Measurements from ENCODE around the gene OXNAD1.

The OXNAD1 gene

GRCh38 chr3:16247282-16248061 is 17.5 kb upstream of the OXNAD1 start:
- H3K27ac ChIP-seq (ENCODE audit: low read length) = no peak overlapping the region

GRCh38 chr3:16248556-16248955 is 16.5 kb upstream of the OXNAD1 start:
- Histone ChIP-seq H3K27ac (ENCODE audit: low read length) (no peak overlapping the region), H3K4me3 (ENCODE audit: low read length in 2 of 2) (no peak overlapping the region), H3K4me1 (ENCODE audit: control insufficient read depth, insufficient read depth, low read length) (peaks cover 4% of the 10 kb centered on the region), H3K9me3 (ENCODE audit: control insufficient read depth in 2 of 2, low read length in 2 of 2) (no peaks in the 10 kb centered on the region), H3K36me3 (ENCODE audit: control insufficient read depth in 2 of 2, insufficient read depth in 2 of 2, low read length in 2 of 2) (no peaks in the 10 kb centered on the region), H3K9ac (ENCODE audit: low read length in 2 of 2) (no peak overlapping the region), H3K27me3 (ENCODE audit: control insufficient read depth in 1 of 2, insufficient read depth in 2 of 2, low read length in 2 of 2) (no peaks in the 10 kb centered on the region)

More at GRCh38 chr3:16247282-16248061, 17.5 kb upstream of the OXNAD1 start:
- H3K36me3 ChIP-seq (ENCODE audit: control insufficient read depth in 2 of 2, insufficient read depth in 2 of 2, low read length in 2 of 2) = no peaks in the 10 kb centered on the region
- H3K4me1 ChIP-seq (ENCODE audit: control insufficient read depth, insufficient read depth, low read length) = peaks cover 4% of the 10 kb centered on the region
- H3K4me3 ChIP-seq (ENCODE audit: low read length in 2 of 2) = peak overlapping the region in 1 of 2 donors; percentile 3
- no peaks in the 10 kb centered on the region for H3K9me3 ChIP-seq (ENCODE audit: control insufficient read depth in 2 of 2, low read length in 2 of 2)
- no peaks in the 10 kb centered on the region for H3K27me3 ChIP-seq (ENCODE audit: control insufficient read depth in 1 of 2, insufficient read depth in 2 of 2, low read length in 2 of 2)
- H3K9ac ChIP-seq (ENCODE audit: low read length in 2 of 2) = no peak overlapping the region

- no peak overlapping the region for H3K9ac ChIP-seq (ENCODE audit: low read length in 2 of 2)
- H3K36me3 ChIP-seq (ENCODE audit: control insufficient read depth in 2 of 2, insufficient read depth in 2 of 2, low read length in 2 of 2) = no peaks in the 10 kb centered on the region
- H3K27ac ChIP-seq (ENCODE audit: low read length) = no peak overlapping the region
- H3K9me3 ChIP-seq (ENCODE audit: control insufficient read depth in 2 of 2, low read length in 2 of 2) = no peaks in the 10 kb centered on the region
- H3K27me3 ChIP-seq (ENCODE audit: control insufficient read depth in 1 of 2, insufficient read depth in 2 of 2, low read length in 2 of 2) = no peaks in the 10 kb centered on the region
- H3K4me1 ChIP-seq (ENCODE audit: control insufficient read depth, insufficient read depth, low read length) = peaks cover 4% of the 10 kb centered on the region
- H3K4me3 ChIP-seq (ENCODE audit: low read length in 2 of 2) = no peak overlapping the region
These were observed 15.7 kb upstream of the OXNAD1 start for GRCh38 chr3:16249336-16249735.

- Histone ChIP-seq H3K36me3 (ENCODE audit: control insufficient read depth in 2 of 2, insufficient read depth in 2 of 2, low read length in 2 of 2) (no peaks in the 10 kb centered on the region), H3K27ac (ENCODE audit: low read length) (no peak overlapping the region), H3K4me1 (ENCODE audit: control insufficient read depth, insufficient read depth, low read length) (peaks cover 4% of the 10 kb centered on the region), H3K4me3 (ENCODE audit: low read length in 2 of 2) (no peak overlapping the region), H3K9me3 (ENCODE audit: control insufficient read depth in 2 of 2, low read length in 2 of 2) (no peaks in the 10 kb centered on the region), H3K27me3 (ENCODE audit: control insufficient read depth in 1 of 2, insufficient read depth in 2 of 2, low read length in 2 of 2) (no peaks in the 10 kb centered on the region), H3K9ac (ENCODE audit: low read length in 2 of 2) (no peak overlapping the region)
These were observed 15.1 kb upstream of the OXNAD1 start for GRCh38 chr3:16249886-16250285.

- Histone ChIP-seq H3K27me3 (ENCODE audit: control insufficient read depth in 1 of 2, insufficient read depth in 2 of 2, low read length in 2 of 2) (no peaks in the 10 kb centered on the region), H3K27ac (ENCODE audit: low read length) (no peak overlapping the region), H3K36me3 (ENCODE audit: control insufficient read depth in 2 of 2, insufficient read depth in 2 of 2, low read length in 2 of 2) (no peaks in the 10 kb centered on the region), H3K9ac (ENCODE audit: low read length in 2 of 2) (no peak overlapping the region), H3K4me3 (ENCODE audit: low read length in 2 of 2) (no peak overlapping the region), H3K4me1 (ENCODE audit: control insufficient read depth, insufficient read depth, low read length) (peaks cover 4% of the 10 kb centered on the region), H3K9me3 (ENCODE audit: control insufficient read depth in 2 of 2, low read length in 2 of 2) (no peaks in the 10 kb centered on the region)
These were observed 13.5 kb upstream of the OXNAD1 start for GRCh38 chr3:16251316-16252085.

- Histone ChIP-seq H3K4me3 (ENCODE audit: low read length in 2 of 2) (no peak overlapping the region), H3K36me3 (ENCODE audit: control insufficient read depth in 2 of 2, insufficient read depth in 2 of 2, low read length in 2 of 2) (peaks cover 0 to 4% of the 10 kb centered on the region in 2 donors), H3K9ac (ENCODE audit: low read length in 2 of 2) (no peak overlapping the region), H3K9me3 (ENCODE audit: control insufficient read depth in 2 of 2, low read length in 2 of 2) (no peaks in the 10 kb centered on the region), H3K27me3 (ENCODE audit: control insufficient read depth in 1 of 2, insufficient read depth in 2 of 2, low read length in 2 of 2) (no peaks in the 10 kb centered on the region), H3K27ac (ENCODE audit: low read length) (no peak overlapping the region), H3K4me1 (ENCODE audit: control insufficient read depth, insufficient read depth, low read length) (peaks cover under 1% of the 10 kb centered on the region)
These were observed 12.6 kb upstream of the OXNAD1 start for GRCh38 chr3:16252243-16252978.

- H3K9ac ChIP-seq (ENCODE audit: low read length in 2 of 2) = no peak overlapping the region
- peaks cover 0 to 4% of the 10 kb centered on the region in 2 donors for H3K36me3 ChIP-seq (ENCODE audit: control insufficient read depth in 2 of 2, insufficient read depth in 2 of 2, low read length in 2 of 2)
- no peaks in the 10 kb centered on the region for H3K4me1 ChIP-seq (ENCODE audit: control insufficient read depth, insufficient read depth, low read length)
- H3K27ac ChIP-seq (ENCODE audit: low read length) = no peak overlapping the region
- H3K9me3 ChIP-seq (ENCODE audit: control insufficient read depth in 2 of 2, low read length in 2 of 2) = no peaks in the 10 kb centered on the region
- no peaks in the 10 kb centered on the region for H3K27me3 ChIP-seq (ENCODE audit: control insufficient read depth in 1 of 2, insufficient read depth in 2 of 2, low read length in 2 of 2)
- H3K4me3 ChIP-seq (ENCODE audit: low read length in 2 of 2) = no peak overlapping the region
These were observed 12.0 kb upstream of the OXNAD1 start for GRCh38 chr3:16252988-16253387.

- Histone ChIP-seq H3K36me3 (ENCODE audit: control insufficient read depth in 2 of 2, insufficient read depth in 2 of 2, low read length in 2 of 2) (peaks cover 0 to 4% of the 10 kb centered on the region in 2 donors), H3K9ac (ENCODE audit: low read length in 2 of 2) (no peak overlapping the region), H3K9me3 (ENCODE audit: control insufficient read depth in 2 of 2, low read length in 2 of 2) (no peaks in the 10 kb centered on the region), H3K27me3 (ENCODE audit: control insufficient read depth in 1 of 2, insufficient read depth in 2 of 2, low read length in 2 of 2) (no peaks in the 10 kb centered on the region), H3K27ac (ENCODE audit: low read length) (no peak overlapping the region), H3K4me3 (ENCODE audit: low read length in 2 of 2) (no peak overlapping the region), H3K4me1 (ENCODE audit: control insufficient read depth, insufficient read depth, low read length) (no peaks in the 10 kb centered on the region)
These were observed 11.4 kb upstream of the OXNAD1 start for GRCh38 chr3:16253601-16254000.

- no peaks in the 10 kb centered on the region for H3K9me3 ChIP-seq (ENCODE audit: control insufficient read depth in 2 of 2, low read length in 2 of 2)
- H3K27me3 ChIP-seq (ENCODE audit: control insufficient read depth in 1 of 2, insufficient read depth in 2 of 2, low read length in 2 of 2) = no peaks in the 10 kb centered on the region
- no peak overlapping the region for H3K4me3 ChIP-seq (ENCODE audit: low read length in 2 of 2)
- H3K36me3 ChIP-seq (ENCODE audit: control insufficient read depth in 2 of 2, insufficient read depth in 2 of 2, low read length in 2 of 2) = peaks cover 10 to 11% of the 10 kb centered on the region in 2 donors
- no peaks in the 10 kb centered on the region for H3K4me1 ChIP-seq (ENCODE audit: control insufficient read depth, insufficient read depth, low read length)
- H3K27ac ChIP-seq (ENCODE audit: low read length) = no peak overlapping the region
- no peak overlapping the region for H3K9ac ChIP-seq (ENCODE audit: low read length in 2 of 2)
These were observed 10.1 kb upstream of the OXNAD1 start for GRCh38 chr3:16254916-16255315.

- no peaks in the 10 kb centered on the region for H3K4me1 ChIP-seq (ENCODE audit: control insufficient read depth, insufficient read depth, low read length)
- peaks cover 11 to 12% of the 10 kb centered on the region in 2 donors for H3K36me3 ChIP-seq (ENCODE audit: control insufficient read depth in 2 of 2, insufficient read depth in 2 of 2, low read length in 2 of 2)
- H3K9me3 ChIP-seq (ENCODE audit: control insufficient read depth in 2 of 2, low read length in 2 of 2) = no peaks in the 10 kb centered on the region
- no peak overlapping the region for H3K4me3 ChIP-seq (ENCODE audit: low read length in 2 of 2)
- H3K9ac ChIP-seq (ENCODE audit: low read length in 2 of 2) = no peak overlapping the region
- no peaks in the 10 kb centered on the region for H3K27me3 ChIP-seq (ENCODE audit: control insufficient read depth in 1 of 2, insufficient read depth in 2 of 2, low read length in 2 of 2)
- no peak overlapping the region for H3K27ac ChIP-seq (ENCODE audit: low read length)
These were observed 9.7 kb upstream of the OXNAD1 start for GRCh38 chr3:16255326-16255725.
